ENCODE results near the gene ZNF33A. TPM values are rescaled to one million over a fixed set of nuclear protein-coding genes. Genes with fewer than 3 reads are reported as not detected.
"Not testable (repeated sequence)": the region's sequence is repeated elsewhere in the genome, so short reads cannot be mapped to it uniquely, and the experiment has no call there.

The ZNF33A gene
- total RNA-seq, 1 donor from 2014 or later, result 65.5 TPM

DNA sequence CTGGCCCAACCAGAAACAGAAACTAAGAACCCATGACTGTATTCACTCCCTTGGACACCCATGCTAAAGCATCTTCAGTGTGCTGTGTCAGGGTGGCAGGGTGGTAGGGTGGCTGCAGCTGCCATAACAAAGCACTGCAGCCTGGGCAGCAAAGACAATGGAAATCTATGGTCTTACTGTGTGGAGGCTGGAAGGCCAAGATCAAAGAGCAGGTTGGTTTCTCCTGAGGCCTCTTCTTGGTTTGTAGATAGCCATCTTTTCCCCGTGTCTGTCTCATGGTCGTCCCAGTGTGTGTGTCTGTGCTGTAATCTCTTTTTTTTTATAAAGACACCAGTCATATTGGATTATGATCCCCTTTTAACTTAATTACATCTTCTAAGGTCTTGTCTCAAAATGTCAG, 18.8 kb upstream of the ZNF33A start:
- no peaks in the 10 kb centered on the region for H3K36me3 Mint-ChIP-seq
- no peak overlapping the region for H2AFZ ChIP-seq (replicated peaks)
- H3K9ac ChIP-seq, result no peak overlapping the region
- H3K27ac ChIP-seq, result no peak overlapping the region
- no peak for DNase-seq (ENCODE audit: low spot score)
- H3K4me1 ChIP-seq, result no peaks in the 10 kb centered on the region
- no peak overlapping the region for H3K4me2 ChIP-seq
- H3K4me3 Mint-ChIP-seq, result no peak overlapping the region
- H3K79me2 ChIP-seq (ENCODE audit: low read depth), result no peaks in the 10 kb centered on the region
- H3K9me3 Mint-ChIP-seq, result peaks cover 8% of the 10 kb centered on the region
- H3K9me3 ChIP-seq (ENCODE audit: low read depth), result peaks cover 9% of the 10 kb centered on the region
- no peak overlapping the region for H3K4me3 ChIP-seq
- peaks cover 2% of the 10 kb centered on the region for H3K27me3 Mint-ChIP-seq (ENCODE audit: insufficient read depth, low read depth)
- H3K27ac Mint-ChIP-seq, result no peak overlapping the region
- H4K20me1 ChIP-seq (ENCODE audit: low read depth), result no peaks in the 10 kb centered on the region
- H3F3A ChIP-seq (ENCODE audit: low read depth), result no peaks in the 10 kb centered on the region
- TF ChIP-seq EZH2 (IDR thresholded peaks at IDR 0.05) (no peak), CTCF (IDR thresholded peaks at IDR 0.05) (no peak), EZH2phosphoT487 (IDR thresholded peaks at IDR 0.05) (no peak)
- H3K36me3 ChIP-seq, result no peaks in the 10 kb centered on the region
- no peaks in the 10 kb centered on the region for H3K4me1 Mint-ChIP-seq
- no peaks in the 10 kb centered on the region for H3K27me3 ChIP-seq

DNA sequence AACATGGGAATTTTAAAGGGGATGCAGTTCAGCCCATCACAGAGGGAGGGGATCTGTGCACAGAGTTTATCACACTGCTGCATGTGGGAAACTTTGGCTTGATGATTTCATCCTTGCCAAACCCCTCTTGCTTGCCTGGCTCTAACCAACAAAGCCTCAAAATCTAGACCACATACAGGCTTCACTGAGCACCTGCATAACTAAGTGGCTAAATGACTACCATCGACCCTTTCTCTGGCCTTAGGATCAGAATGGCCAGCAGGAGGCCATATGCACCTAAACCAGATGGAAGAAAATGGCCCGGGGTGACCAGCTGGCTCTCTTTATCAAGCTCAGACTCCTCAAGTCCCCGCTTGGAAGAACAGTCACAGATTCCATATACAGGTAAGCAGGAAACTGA, 18.4 kb upstream of the ZNF33A start:
- Histone ChIP-seq H3K9me3 (ENCODE audit: low read depth) (peaks cover 6% of the 10 kb centered on the region), H3K4me2 (no peak overlapping the region), H3F3A (ENCODE audit: low read depth) (no peaks in the 10 kb centered on the region), H3K9ac (no peak overlapping the region), H3K27me3 (no peaks in the 10 kb centered on the region), H2AFZ (replicated peaks) (no peak overlapping the region), H3K4me3 (no peak overlapping the region), H3K36me3 (no peaks in the 10 kb centered on the region), H4K20me1 (ENCODE audit: low read depth) (no peaks in the 10 kb centered on the region), H3K27ac (no peak overlapping the region), H3K79me2 (ENCODE audit: low read depth) (no peaks in the 10 kb centered on the region), H3K4me1 (no peaks in the 10 kb centered on the region)
- DNase-seq (ENCODE audit: low spot score), result no peak
- Mint-ChIP-seq H3K9me3 (peaks cover 8% of the 10 kb centered on the region), H3K4me1 (no peaks in the 10 kb centered on the region), H3K4me3 (no peak overlapping the region), H3K27me3 (ENCODE audit: insufficient read depth, low read depth) (peaks cover 2% of the 10 kb centered on the region), H3K36me3 (no peaks in the 10 kb centered on the region), H3K27ac (no peak overlapping the region)
- no peak for TF ChIP-seq CTCF (IDR thresholded peaks at IDR 0.05)
- no peak for TF ChIP-seq EZH2 (IDR thresholded peaks at IDR 0.05)
- TF ChIP-seq EZH2phosphoT487 (IDR thresholded peaks at IDR 0.05), result no peak

DNA sequence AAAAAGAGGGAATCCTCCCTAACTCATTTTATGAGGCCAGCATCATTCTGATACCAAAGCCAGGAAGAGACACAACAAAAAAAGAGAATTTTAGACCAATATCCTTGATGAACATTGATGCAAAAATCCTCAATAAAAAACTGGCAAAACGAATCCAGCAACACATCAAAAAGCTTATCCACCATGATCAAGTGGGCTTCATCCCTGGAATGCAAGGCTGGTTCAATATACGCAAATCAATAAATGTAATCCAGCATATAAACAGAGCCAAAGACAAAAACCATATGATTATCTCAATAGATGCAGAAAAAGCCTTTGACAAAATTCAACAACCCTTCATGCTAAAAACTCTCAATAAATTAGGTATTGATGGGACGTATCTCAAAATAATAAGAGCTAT, 11.6 kb upstream of the ZNF33A start:
- H3K4me2 ChIP-seq; H3K27me3 Mint-ChIP-seq (ENCODE audit: insufficient read depth, low read depth): not testable (repeated sequence)

GRCh38 chr10:38000474-38000873, 10.0 kb upstream of the ZNF33A start:
- H3K27me3 ChIP-seq; H4K20me1 ChIP-seq (ENCODE audit: low read depth); H3K27ac Mint-ChIP-seq; DNase-seq (ENCODE audit: low spot score); H3K4me1 Mint-ChIP-seq; H3K27me3 Mint-ChIP-seq (ENCODE audit: insufficient read depth, low read depth); H3K4me1 ChIP-seq; H3K36me3 Mint-ChIP-seq; H3K4me3 Mint-ChIP-seq; H3K9me3 ChIP-seq (ENCODE audit: low read depth); H3K4me3 ChIP-seq; H3F3A ChIP-seq (ENCODE audit: low read depth); H3K36me3 ChIP-seq; H3K9ac ChIP-seq; H3K9me3 Mint-ChIP-seq; H3K79me2 ChIP-seq (ENCODE audit: low read depth); H2AFZ ChIP-seq (replicated peaks); H3K27ac ChIP-seq; H3K4me2 ChIP-seq: not testable (repeated sequence)

More for the DNA sequence above, 11.6 kb upstream of the ZNF33A start:
- H3K27me3 ChIP-seq; H3K4me3 ChIP-seq; H3K4me1 ChIP-seq; H3K36me3 ChIP-seq; H3K36me3 Mint-ChIP-seq; H3K4me1 Mint-ChIP-seq; H3F3A ChIP-seq (ENCODE audit: low read depth); DNase-seq (ENCODE audit: low spot score); H3K9me3 Mint-ChIP-seq; H4K20me1 ChIP-seq (ENCODE audit: low read depth); H3K9ac ChIP-seq; H3K27ac ChIP-seq; H3K4me3 Mint-ChIP-seq; H2AFZ ChIP-seq (replicated peaks); H3K79me2 ChIP-seq (ENCODE audit: low read depth); H3K9me3 ChIP-seq (ENCODE audit: low read depth); H3K27ac Mint-ChIP-seq: not testable (repeated sequence)

Data from neural progenitor cell (in vitro differentiated cells).